Activated T-helper 9 cell treated with anti-CD3 and anti-CD28 coated beads, Interleukin-2, amount 50 U/mL, for 16 hours (primary cell): Measurements from ENCODE around the gene ANAPC5.
"Not testable (repeated sequence)": the region's sequence is repeated elsewhere in the genome, so short reads cannot be mapped to it uniquely, and the experiment has no call there.

ENCODE experiments used
- DNase-seq: peaks from one replicate; pipeline ENCODE4 v3.0.0-alpha.2; 2020; ENCODE audit warnings: low read depth

The ANAPC5 gene

GRCh38 chr12:121283841-121284240 lies 68.4 kb downstream of the ANAPC5 start:
- DNase-seq: no peak

GRCh38 chr12:121283388-121283787 lies 68.8 kb downstream of the ANAPC5 start:
- DNase-seq: no peak

GRCh38 chr12:121282910-121283309 lies 69.3 kb downstream of the ANAPC5 start:
- DNase-seq: not testable (repeated sequence)

- DNase-seq: no peak
These were observed 70.0 kb downstream of the ANAPC5 start for GRCh38 chr12:121282072-121282742.

- DNase-seq: not testable (repeated sequence)
These were observed 71.1 kb downstream of the ANAPC5 start for GRCh38 chr12:121281116-121281515.

GRCh38 chr12:121280531-121280930 lies 71.7 kb downstream of the ANAPC5 start:
- not testable (repeated sequence) for DNase-seq

- no peak for DNase-seq
These were observed 72.7 kb downstream of the ANAPC5 start for GRCh38 chr12:121279507-121279915.

GRCh38 chr12:121279071-121279375 lies 73.2 kb downstream of the ANAPC5 start:
- no peak for DNase-seq

GRCh38 chr12:121278169-121279070 lies 73.8 kb downstream of the ANAPC5 start:
- DNase-seq: no peak

GRCh38 chr12:121277374-121277759 lies 74.8 kb downstream of the ANAPC5 start:
- DNase-seq: no peak

GRCh38 chr12:121274036-121274763 lies 78.0 kb downstream of the ANAPC5 start:
- DNase-seq: no peak

GRCh38 chr12:121273364-121273896 lies 78.8 kb downstream of the ANAPC5 start:
- DNase-seq: no peak

- no peak for DNase-seq
These were observed 84.4 kb downstream of the ANAPC5 start for GRCh38 chr12:121267822-121268221.

- no peak for DNase-seq
These were observed 87.2 kb downstream of the ANAPC5 start for GRCh38 chr12:121264951-121265515.

GRCh38 chr12:121264135-121264534 lies 88.1 kb downstream of the ANAPC5 start:
- DNase-seq: no peak

GRCh38 chr12:121263206-121263935 lies 88.8 kb downstream of the ANAPC5 start:
- DNase-seq: no peak

- no peak for DNase-seq
These were observed 90.8 kb downstream of the ANAPC5 start for GRCh38 chr12:121261398-121261797.

GRCh38 chr12:121260091-121260490 lies 92.1 kb downstream of the ANAPC5 start:
- DNase-seq: no peak

GRCh38 chr12:121259074-121259473 lies 93.1 kb downstream of the ANAPC5 start:
- no peak for DNase-seq
